HG02938 (cell line): ENCODE results near the gene DNAJC18.
"Not testable (repeated sequence)": the region's sequence is repeated elsewhere in the genome, so short reads cannot be mapped to it uniquely, and the experiment has no call there.

Experiments
- ATAC-seq: cut with Tn5 transposase; IDR thresholded peaks from one replicate; pipeline ENCODE4 v1.9.1; 2021; ENCODE audit warnings: mild to moderate bottlenecking, moderate library complexity; ENCODE audit not compliant: unreplicated experiment

The DNAJC18 gene

DNA sequence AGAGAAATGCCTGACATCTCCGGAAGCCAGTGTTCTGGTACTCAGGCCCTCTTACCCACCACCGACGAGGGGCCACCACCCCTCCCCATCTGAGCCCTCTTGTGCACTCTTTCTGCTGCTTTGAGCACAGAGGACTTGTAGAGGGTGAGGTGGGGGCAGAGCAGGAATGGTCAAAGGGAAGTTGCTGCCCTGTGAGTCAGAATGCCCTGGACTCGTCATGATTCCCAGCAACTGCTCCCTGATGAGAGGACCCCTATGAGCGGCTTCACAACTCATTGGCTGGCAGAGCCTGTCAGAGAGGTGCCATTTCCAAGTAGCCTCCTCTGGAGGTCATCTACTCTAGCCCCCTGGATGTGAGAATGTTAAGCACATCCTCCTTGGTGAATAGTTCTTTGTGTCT is 22.4 kb upstream of the DNAJC18 start:
- ATAC-seq = no peak

DNA sequence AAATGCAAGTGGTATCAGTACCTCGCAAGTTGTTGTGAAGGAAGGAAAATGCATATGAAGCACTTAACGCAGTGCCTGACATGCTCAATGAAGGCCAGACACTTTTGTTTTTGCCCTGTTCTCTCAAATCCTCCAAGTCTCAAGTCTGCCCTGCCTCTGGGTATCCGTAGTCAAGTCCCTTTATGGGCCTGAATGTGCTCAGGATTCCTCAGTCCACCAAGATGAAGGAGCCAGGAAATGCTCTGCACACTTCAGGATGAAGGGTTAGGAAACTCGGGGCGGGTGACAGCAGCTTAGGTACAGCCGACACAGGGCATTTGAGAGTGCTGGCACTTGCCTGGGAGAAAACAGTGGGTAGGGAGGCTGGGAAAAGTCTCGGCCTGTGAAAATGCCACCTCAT is 21.9 kb upstream of the DNAJC18 start:
- ATAC-seq = no peak

DNA sequence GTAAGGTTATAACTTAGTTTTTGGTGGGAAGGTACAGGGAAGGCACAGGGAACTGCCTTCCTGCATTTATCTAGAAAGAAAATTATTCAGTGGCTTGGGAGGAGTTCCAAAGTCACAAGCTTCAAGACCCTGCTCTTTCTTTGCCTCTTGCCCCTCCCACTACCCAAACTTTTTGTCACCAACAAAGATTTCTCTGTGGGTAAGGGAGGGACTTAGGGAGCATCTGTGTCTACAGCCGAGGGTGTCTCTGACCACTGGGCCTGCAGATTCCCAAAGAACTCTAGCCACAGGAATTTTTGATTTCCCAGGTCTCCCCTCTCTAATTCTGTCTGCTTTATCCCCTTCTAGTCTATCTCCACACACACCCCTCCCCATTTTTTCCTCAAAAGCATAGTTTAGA is 21.1 kb upstream of the DNAJC18 start:
- no peak for ATAC-seq

DNA sequence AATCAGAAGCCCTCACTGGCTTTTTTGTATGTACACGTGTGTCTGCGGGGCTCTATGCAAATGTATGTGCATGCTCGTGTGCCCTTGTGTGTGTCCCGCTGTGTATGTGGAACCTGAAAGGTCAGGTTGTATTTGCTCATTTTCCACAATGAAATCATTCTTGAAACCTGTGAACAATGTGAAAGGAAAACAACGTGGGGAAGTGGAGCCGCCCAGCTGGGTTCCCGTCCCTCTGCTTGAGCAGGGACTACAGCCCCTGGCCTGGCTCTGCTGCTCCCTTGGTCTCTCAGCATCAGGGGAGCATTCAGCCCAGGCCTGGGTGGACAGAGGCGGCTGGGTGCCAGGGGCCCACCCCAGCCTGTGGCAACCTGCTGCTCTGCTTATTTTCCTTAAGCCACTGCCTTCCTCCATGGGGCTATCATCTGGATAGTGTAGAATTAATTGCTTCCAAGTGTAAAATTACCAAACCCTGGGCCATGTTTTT is 20.2 kb upstream of the DNAJC18 start:
- no peak for ATAC-seq

DNA sequence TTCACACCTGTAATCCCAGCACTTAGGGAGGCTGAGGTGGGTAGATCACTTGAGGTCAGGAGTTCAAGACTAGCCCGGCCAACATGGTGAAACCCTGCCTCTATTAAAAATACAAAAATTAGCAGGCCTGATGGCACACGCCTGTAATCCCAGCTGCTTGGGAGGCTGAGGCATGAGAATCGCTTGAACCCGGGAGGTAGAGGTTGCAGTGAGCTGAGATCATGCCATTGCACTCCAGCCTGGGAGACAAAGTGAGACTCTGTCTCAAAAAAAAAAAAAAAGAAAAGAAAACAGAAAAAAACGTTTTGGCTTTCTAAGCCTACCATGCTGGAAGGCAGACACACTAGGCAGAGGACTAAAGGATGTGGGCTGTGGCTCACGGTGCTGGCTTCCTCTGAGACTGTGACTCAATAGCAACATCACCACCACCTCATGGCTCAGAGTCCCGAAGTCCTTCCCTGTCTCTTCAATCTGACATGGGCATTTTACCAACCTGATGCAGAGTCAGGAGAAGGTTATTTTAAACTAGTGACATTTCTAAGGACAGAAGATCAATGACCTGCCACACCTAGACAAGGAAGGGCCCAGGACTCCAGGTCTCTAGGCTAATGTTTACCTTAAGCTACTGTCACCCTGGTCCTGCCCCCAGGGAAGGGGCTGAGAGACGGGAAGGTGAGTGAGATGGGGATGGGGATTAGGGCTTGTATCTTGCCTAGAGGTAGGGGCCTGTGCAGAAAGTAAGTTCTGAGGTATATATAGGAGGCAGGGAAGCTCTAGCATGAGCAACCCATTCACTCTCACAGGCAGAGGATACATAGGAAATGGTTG is 19.5 kb upstream of the DNAJC18 start:
- ATAC-seq = peak; percentile 55

DNA sequence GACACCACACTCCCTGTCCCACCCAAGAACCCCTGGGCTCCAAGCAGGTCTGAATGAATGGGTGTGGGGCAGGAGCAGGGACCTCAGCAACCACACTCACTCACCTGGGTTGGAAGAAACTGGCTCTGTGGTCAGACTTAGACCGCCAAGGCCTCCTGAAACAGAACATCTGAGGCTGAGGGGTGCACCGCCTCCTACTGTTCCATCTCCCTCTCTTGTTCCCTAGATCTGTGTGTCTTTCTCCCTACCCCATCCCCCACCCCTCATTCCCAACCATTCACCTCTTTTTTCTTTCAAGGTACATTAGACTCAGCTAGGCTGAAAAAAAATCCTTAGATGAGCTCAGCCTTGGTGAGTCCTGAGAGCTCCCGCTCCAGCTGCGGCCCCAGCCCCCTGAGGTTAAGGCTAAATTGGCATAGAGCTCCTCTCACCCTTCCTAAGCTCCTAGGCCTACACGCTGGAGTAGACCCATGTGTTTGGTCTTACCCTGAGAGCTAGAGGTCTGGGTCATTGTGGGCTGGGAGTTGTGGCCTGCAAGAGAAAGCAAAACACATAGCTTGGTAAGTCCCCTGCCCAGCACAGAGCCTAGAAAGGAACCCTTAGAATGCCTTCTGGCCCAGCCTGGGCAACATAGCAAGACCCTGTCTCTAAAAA is 18.5 kb upstream of the DNAJC18 start:
- ATAC-seq = no peak

DNA sequence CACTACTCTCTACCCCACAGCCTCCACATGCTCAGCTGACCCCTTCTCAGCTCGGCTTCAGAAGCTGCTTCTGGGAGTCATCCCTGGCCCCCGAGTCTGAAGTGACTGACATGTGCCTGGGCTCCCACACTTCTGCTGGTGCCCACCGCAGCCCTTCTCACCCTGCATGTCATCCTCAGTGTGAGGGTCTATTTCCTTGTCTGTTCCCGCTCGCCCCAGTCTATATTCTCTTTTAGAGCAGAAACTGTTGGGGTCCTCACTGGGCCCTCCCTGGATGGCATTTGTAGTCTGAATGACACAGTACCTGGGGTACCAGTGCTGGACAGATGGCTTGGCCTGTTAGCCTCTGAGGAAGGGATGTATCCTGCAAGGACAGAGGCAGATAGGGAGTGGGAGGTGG is 17.9 kb upstream of the DNAJC18 start:
- no peak for ATAC-seq

DNA sequence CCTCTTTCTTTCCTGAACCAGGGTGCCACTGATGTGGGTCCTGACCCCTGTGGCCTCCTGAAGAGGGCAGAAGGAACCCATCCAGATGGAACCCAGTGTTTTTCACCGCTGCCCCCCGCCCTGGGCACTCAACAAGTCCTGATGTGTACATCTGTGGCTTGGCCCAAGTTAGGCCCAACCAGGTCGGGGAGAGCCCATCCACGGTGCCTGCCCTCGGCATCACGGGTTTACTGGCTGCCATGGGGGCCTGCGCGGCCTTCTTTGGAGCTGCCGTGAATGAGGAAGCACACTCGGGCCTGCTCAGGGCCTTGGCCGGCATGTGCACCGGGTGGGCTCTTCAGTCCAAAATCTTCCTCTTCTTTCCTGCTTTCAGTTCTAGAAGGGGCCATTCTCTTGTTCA is 17.5 kb upstream of the DNAJC18 start:
- ATAC-seq = no peak

DNA sequence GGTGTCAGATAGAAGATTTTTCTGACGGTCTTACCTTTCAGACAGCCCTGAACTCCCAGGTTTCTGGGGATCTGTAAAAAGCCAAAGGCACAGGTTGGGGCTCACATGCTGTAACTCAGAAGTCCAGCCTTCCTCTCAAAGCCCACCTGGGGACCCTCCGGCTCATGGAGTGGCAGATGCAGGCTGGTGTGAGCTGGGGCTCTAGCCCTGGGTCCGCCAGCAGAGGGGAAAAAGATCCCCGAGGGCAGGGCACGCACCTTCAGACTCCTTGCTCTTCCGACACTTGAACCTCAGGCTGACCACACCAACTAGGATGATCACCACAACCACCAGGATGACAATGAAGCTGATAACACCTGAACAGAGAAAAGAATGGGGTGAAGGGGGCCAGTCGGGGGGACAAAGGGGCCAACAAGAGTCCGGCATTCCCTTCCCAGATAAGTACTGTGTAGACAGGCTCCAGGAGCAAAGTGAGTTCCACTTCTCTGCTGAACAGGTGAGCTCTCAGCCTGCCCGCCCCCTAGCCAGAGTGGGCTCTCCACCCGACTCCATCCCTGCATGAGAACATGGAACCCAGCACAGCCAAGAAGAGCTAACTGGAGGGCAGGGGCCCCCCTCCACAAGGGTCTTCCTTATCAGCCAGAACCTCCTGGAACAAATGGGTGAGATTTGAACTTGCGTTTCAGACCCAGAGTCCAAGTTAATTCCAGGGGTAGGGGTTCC is 15.4 kb upstream of the DNAJC18 start:
- ATAC-seq = no peak

DNA sequence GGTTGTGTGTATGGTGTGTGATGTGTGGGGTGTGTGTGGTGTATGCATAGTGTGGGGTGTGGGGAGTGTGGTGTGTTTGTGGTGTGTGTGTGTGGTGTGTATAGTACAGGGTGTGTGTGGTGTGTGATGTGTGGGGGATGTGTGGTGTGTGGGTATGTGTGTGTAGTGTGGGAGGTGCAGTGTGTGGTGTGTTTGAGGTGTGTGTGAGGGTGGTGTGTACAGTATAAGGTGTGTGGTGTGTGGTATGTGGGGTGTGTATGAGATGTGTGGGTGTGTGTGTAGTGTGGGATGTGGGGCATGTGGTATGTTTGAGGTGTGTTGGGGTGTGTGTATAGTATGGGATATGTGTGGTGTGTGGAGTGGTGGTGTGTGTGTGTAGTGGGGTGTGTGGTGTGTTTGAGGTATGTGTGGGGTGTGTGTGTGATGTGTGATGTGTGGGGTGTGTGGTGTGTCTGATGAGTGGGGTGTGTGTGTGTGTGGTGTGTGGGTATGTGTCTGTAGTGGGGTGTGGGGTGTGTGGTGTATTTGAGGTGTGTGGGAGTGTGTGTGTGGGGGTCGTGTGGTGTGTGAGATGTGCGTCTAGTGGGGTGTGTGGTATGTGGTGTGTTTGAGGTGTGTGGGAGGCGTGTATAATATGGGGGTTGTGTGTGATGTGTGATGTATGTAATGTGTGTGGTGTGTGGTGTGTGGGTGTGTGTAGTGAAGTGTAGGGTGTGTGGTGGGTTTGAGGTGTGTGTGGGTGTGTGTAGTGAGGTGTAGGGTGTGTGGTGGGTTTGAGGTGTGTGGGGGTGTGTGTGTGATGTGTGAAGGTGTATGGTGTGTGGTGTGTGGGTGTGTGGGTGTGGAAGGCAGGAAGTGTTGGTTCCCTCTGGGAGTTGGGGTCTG is 14.6 kb upstream of the DNAJC18 start:
- ATAC-seq = no peak

DNA sequence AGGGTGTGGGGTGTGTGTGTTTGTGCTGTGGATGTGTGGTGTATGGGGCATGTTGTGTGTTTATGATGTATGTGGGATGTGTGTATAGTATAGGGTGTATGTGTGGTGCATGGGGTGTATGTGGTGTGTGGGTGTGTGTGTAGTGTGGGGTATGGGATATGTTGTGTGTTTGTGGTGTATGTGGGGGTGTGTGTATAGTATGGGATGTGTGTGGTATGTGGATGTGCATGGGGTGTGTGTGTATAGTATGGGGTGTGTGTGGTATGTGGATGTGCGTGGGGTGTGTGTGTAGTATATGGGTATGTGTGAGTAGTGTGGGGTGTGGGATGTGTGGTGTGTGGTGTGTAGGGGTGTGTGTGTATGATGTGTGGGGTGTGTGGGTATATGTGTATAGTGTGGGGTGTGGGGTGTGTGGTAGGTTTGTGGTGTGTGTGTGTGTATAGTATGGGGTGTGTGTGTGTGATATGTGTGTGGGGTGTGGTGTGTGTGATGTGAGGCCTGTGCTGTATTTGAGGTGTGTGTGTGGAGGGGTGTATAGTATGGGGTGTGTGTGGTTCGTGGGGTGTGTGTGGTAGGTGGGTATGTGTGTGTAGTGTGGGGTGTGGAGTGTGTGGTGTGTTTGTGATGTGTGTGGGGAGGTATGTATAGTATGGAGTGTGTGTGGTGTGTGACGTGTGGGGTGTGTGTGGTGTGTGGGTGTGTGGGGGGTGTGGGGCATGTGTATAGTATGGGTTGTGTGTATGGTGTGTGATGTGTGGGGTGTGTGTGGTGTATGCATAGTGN is 12.7 kb upstream of the DNAJC18 start:
- no peak for ATAC-seq

DNA sequence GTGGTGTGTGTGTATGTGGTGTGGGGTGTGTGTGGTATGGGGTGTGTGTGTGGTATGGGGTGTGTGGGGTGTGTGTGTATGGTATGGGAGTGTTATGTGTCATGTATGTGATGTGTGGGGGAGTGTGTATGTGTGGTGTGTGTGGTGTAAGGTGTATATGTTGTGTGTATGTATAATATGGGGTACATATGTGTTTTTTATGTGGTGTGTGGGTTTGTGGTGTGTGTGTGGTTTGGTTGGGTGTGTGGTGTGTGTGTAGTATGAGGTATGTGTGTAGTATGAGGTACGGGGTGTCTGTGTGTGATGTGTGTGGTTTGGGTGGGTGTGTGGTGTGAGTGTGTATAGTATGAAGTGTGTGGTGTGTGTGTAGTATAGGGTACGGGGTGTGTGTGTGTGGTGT is 11.9 kb upstream of the DNAJC18 start:
- ATAC-seq = no peak

DNA sequence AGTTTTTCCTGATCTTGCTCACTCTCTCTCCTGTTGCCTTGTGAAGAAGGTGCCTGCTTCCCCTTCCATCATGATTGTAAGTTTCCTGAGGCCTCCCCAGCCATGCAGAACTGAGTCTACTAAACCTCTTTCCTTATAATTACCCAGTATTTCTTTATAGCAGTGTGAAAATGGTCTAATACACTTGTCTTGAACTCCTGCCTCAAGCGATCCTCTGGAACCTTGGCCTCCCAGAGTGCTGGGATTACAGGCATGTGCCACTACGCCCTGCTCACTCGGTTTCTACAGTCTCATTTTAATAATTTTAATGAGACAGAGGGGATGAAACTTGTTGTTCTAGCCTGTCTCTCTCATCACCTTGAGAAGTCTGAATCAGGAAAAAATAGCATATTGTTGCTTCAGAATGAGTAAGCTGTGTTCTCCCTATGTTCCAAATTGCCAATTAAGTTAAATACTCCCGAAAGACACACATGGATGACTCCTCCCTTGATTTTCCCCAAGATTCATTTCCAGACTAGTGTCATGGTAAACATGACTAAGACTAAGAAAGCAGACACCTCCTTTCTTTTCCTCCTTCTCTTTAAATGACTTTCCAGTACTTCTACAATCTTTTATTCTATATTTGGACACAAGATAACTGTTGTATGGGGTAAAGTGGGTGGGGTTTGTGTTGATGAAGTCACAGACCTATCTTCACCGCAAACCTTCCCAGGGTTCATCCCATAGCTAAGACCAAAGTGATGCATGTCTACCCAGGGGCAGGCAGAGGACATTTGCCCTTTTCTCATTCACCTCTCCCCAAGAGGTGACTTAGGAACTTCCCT is 7.8 kb upstream of the DNAJC18 start:
- ATAC-seq = peak; percentile 49

DNA sequence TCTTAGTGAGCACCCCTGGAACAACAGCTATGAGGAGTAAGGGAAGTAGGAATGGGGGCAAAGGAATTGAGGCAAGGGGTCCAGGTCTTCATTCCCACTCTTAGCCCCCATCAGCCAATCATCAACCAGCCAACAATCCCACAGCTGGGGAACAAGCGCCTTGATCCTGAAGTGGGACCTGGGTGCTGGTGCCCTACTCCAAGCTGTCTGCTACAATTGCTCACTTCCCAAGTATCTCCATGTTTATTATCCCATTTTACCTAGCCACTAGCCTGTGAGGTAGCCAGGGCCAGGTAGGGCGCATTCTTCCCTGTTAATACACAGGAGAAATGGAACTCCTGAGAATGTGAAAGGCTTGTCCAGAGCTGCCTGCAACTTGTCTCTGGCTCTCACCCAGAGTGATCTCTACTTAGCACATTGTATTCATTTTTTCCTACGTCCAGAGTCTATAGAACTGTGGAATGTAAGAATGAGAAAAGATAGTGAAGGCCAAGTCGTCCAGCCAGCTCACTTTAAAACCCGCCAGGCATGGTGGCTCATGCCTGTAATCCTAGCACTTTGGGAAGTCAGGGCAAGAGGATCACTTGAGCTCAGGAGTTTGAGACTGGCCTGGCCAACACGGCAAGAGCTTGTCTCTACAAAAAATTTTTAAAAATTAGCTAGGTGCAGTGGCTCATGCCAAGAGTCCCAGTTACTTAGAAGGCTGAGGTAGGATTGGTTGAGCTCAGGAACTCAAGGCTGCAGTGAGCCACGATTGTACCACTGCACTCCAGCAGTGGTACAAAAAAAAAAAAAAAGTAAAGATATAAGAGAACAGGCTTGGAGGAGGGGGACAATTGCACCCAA is 6.2 kb upstream of the DNAJC18 start:
- ATAC-seq = no peak

DNA sequence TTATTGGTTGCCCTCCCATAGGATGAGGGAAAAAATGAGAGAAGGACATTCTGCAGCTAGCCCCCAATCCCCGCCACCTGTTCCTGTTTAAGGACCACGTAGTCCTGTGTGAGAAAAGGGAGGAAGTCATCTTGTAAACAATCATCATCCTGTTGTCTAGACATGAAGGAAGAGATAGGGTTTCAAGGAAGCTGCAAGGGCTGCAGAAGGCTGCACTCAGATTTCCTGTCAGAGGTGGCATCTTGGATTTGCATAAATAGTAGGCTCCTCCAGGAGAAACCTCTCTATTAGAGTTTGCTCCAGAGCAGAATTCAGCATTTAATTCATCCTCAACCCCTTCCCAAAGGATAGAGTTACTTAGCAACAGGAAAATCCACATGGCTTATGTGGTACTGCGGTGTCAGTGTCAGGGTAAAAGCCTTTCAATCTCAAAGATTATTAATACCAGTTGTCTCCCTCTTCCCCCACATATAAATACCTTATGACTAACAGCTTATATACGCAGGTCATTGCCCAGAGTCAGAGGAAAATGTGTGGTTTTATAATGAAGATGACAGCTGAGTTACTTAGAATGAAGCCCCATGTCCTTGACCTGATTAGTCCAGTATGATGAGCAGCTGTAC is 4.6 kb upstream of the DNAJC18 start:
- no peak for ATAC-seq

DNA sequence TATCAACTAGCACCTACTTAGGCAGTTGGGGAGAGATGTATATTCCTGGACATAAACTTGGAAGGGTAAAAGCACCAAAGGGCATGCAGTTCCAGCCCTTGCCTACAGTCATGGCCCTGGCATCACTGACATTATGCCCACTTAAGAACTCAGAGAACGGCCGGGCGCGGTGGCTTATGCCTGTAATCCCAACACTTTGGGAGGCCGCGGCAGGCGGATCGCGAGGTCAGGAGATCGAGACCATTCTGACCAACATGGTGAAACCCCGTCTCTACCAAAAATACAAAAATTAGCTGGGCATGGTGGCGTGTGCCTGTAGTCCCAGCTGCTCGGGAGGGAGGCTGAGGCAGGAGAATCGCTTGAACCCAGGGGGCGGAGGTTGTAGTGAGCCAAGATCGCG is 1.1 kb upstream of the DNAJC18 start:
- not testable (repeated sequence) for ATAC-seq

DNA sequence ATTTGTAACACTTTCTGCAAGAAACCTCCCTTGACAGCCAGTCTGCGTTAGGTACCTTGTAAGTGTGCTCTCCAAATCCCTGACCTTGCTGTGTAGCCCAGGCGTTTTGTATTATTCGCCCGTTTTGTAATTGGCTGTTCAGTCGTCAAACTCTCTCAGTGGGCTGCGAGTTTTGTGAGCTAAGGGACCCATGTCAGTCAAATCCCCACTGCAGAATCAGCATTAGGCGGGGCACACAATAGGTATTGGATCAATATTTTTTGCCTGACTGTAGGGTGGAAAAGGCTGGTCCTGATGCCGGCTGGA is 665 bp downstream of the DNAJC18 start:
- no peak for ATAC-seq

DNA sequence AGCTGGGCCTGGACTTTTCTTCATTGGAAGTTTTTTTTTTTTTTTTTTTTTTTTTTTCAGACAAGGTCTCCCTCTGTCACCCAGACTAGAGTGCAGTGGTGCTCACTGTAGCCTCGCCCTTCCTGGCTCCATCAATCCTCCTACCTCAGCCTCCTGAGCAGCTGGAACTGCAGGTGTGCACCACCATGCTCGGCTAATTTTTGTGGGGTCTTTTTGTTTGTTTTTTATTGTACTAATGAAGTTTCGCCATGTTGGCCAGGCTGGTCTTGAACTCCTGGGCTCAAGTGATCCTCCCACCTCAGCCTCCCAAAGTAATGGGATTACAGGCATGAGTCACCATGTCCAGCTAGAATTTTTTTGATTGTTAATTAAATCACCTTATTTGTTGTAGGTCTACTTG is 3.6 kb downstream of the DNAJC18 start:
- no peak for ATAC-seq
